ENCODE data around the gene DBET.

DNA sequence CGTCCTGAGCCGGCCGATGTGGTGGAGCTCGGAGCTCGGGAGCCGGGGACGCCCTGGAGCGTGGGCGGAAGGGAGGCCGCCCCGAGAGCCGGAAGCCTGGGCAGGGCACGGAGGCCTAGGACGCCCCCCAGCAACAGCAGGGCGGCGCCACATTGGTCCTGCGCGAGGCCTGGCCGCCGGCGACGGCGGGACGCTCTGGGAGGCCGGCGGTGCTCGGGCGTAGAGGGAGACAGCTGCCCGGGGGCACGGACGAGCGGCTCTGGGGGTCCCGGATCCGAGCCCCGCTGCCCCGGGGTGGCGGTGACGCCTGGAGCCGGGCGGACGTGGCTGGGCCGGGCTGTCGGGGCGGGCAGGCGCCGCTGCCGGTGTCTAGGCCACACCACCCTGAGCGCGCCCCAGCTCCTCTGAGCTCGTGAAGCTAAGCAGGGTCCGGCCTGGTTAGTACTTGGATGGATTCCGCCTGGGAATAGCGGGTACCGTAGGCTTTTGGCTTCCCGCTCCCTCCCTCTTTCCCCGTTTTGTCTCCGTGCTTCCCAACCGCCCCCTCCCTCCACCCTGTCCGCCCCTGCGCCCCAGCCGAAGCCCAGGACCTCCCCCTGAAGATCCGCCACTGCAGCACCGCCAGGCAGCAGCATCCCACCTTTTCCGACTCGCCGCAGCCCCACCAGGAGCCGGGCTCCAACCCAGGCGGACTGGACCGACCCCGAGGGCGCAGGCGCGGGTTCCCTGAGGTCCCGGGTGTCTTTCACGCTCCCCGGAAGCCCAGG lies 49.3 kb upstream of the DBET start:
- TF ChIP-seq NFIC (IDR thresholded peaks at IDR 0.05), result no peak
- no peak for TF ChIP-seq EGR1 (IDR thresholded peaks at IDR 0.05)
- no peak for TF ChIP-seq CEBPB (IDR thresholded peaks at IDR 0.05)
- no peak for TF ChIP-seq TAF1 (IDR thresholded peaks at IDR 0.05; ENCODE audit: low read depth)
- TF ChIP-seq RAD21 (IDR thresholded peaks at IDR 0.05; ENCODE audit: low read depth), result no peak
- TF ChIP-seq MAX (IDR thresholded peaks at IDR 0.05), result no peak

Data from Ishikawa (cell line).